Measurements from ENCODE around the gene IPP.
A peak's percentile ranks its signal among the peaks of the same experiment; 100 is the strongest.

Gene IPP

GRCh38 chr1:45750298-45751038 is at the start of gene IPP:
Gene IPP (minus strand): TSS chr1:45750653. CDS start chr1:45746411, 4,242 bp downstream.
- Histone ChIP-seq H3K9me3 (ENCODE audit: control insufficient read depth, insufficient read depth, low read length) (peaks cover 16% of the 10 kb centered on the region), H3K36me3 (ENCODE audit: insufficient read depth, low read length) (no peaks in the 10 kb centered on the region), H3K9ac (ENCODE audit: low read depth, low read length) (peak within 1 kb of the TSS; percentile 94), H3K4me1 (ENCODE audit: insufficient read depth, low read length) (no peaks in the 10 kb centered on the region)

- Histone ChIP-seq H3K9ac (ENCODE audit: low read depth, low read length) (no peak overlapping the region), H3K36me3 (ENCODE audit: insufficient read depth, low read length) (no peaks in the 10 kb centered on the region), H3K4me1 (ENCODE audit: insufficient read depth, low read length) (no peaks in the 10 kb centered on the region), H3K9me3 (ENCODE audit: control insufficient read depth, insufficient read depth, low read length) (no peaks in the 10 kb centered on the region)
These were observed 46.5 kb upstream of the IPP start for GRCh38 chr1:45796946-45797345.

GRCh38 chr1:45796381-45796780 is 45.9 kb upstream of the IPP start:
- no peaks in the 10 kb centered on the region for H3K9me3 ChIP-seq (ENCODE audit: control insufficient read depth, insufficient read depth, low read length)
- no peak overlapping the region for H3K9ac ChIP-seq (ENCODE audit: low read depth, low read length)
- H3K4me1 ChIP-seq (ENCODE audit: insufficient read depth, low read length): no peaks in the 10 kb centered on the region
- no peaks in the 10 kb centered on the region for H3K36me3 ChIP-seq (ENCODE audit: insufficient read depth, low read length)

GRCh38 chr1:45793942-45794604 is 43.6 kb upstream of the IPP start:
- Histone ChIP-seq H3K9ac (ENCODE audit: low read depth, low read length) (no peak overlapping the region), H3K36me3 (ENCODE audit: insufficient read depth, low read length) (no peaks in the 10 kb centered on the region), H3K4me1 (ENCODE audit: insufficient read depth, low read length) (no peaks in the 10 kb centered on the region), H3K9me3 (ENCODE audit: control insufficient read depth, insufficient read depth, low read length) (no peaks in the 10 kb centered on the region)

GRCh38 chr1:45792744-45793143 is 42.3 kb upstream of the IPP start:
- Histone ChIP-seq H3K36me3 (ENCODE audit: insufficient read depth, low read length) (no peaks in the 10 kb centered on the region), H3K9me3 (ENCODE audit: control insufficient read depth, insufficient read depth, low read length) (no peaks in the 10 kb centered on the region), H3K4me1 (ENCODE audit: insufficient read depth, low read length) (no peaks in the 10 kb centered on the region), H3K9ac (ENCODE audit: low read depth, low read length) (no peak overlapping the region)

- Histone ChIP-seq H3K9me3 (ENCODE audit: control insufficient read depth, insufficient read depth, low read length) (no peaks in the 10 kb centered on the region), H3K9ac (ENCODE audit: low read depth, low read length) (no peak overlapping the region), H3K4me1 (ENCODE audit: insufficient read depth, low read length) (no peaks in the 10 kb centered on the region), H3K36me3 (ENCODE audit: insufficient read depth, low read length) (no peaks in the 10 kb centered on the region)
These were observed 39.1 kb upstream of the IPP start for GRCh38 chr1:45789601-45790000.

GRCh38 chr1:45787905-45788304 is 37.5 kb upstream of the IPP start:
- Histone ChIP-seq H3K36me3 (ENCODE audit: insufficient read depth, low read length) (no peaks in the 10 kb centered on the region), H3K4me1 (ENCODE audit: insufficient read depth, low read length) (no peaks in the 10 kb centered on the region), H3K9me3 (ENCODE audit: control insufficient read depth, insufficient read depth, low read length) (no peaks in the 10 kb centered on the region), H3K9ac (ENCODE audit: low read depth, low read length) (no peak overlapping the region)

- Histone ChIP-seq H3K9ac (ENCODE audit: low read depth, low read length) (no peak overlapping the region), H3K4me1 (ENCODE audit: insufficient read depth, low read length) (no peaks in the 10 kb centered on the region), H3K9me3 (ENCODE audit: control insufficient read depth, insufficient read depth, low read length) (no peaks in the 10 kb centered on the region), H3K36me3 (ENCODE audit: insufficient read depth, low read length) (no peaks in the 10 kb centered on the region)
These were observed 35.1 kb upstream of the IPP start for GRCh38 chr1:45785583-45785982.

GRCh38 chr1:45775794-45776193 is 25.3 kb upstream of the IPP start:
- H3K4me1 ChIP-seq (ENCODE audit: insufficient read depth, low read length): no peaks in the 10 kb centered on the region
- H3K9ac ChIP-seq (ENCODE audit: low read depth, low read length): no peak overlapping the region
- H3K9me3 ChIP-seq (ENCODE audit: control insufficient read depth, insufficient read depth, low read length): no peaks in the 10 kb centered on the region
- no peaks in the 10 kb centered on the region for H3K36me3 ChIP-seq (ENCODE audit: insufficient read depth, low read length)

- Histone ChIP-seq H3K9me3 (ENCODE audit: control insufficient read depth, insufficient read depth, low read length) (no peaks in the 10 kb centered on the region), H3K36me3 (ENCODE audit: insufficient read depth, low read length) (no peaks in the 10 kb centered on the region)
These were observed 22.5 kb upstream of the IPP start for GRCh38 chr1:45772971-45773370.

GRCh38 chr1:45769261-45769932 is 18.9 kb upstream of the IPP start:
- Histone ChIP-seq H3K9ac (ENCODE audit: low read depth, low read length) (no peak overlapping the region), H3K36me3 (ENCODE audit: insufficient read depth, low read length) (no peaks in the 10 kb centered on the region), H3K4me1 (ENCODE audit: insufficient read depth, low read length) (no peaks in the 10 kb centered on the region), H3K9me3 (ENCODE audit: control insufficient read depth, insufficient read depth, low read length) (no peaks in the 10 kb centered on the region)

More at GRCh38 chr1:45772971-45773370, 22.5 kb upstream of the IPP start:
- Histone ChIP-seq H3K4me1 (ENCODE audit: insufficient read depth, low read length) (no peaks in the 10 kb centered on the region), H3K9ac (ENCODE audit: low read depth, low read length) (no peak overlapping the region)

- Histone ChIP-seq H3K4me1 (ENCODE audit: insufficient read depth, low read length) (no peaks in the 10 kb centered on the region), H3K36me3 (ENCODE audit: insufficient read depth, low read length) (no peaks in the 10 kb centered on the region), H3K9ac (ENCODE audit: low read depth, low read length) (no peak overlapping the region), H3K9me3 (ENCODE audit: control insufficient read depth, insufficient read depth, low read length) (no peaks in the 10 kb centered on the region)
These were observed 16.6 kb upstream of the IPP start for GRCh38 chr1:45767035-45767434.

GRCh38 chr1:45765999-45766792 is 15.7 kb upstream of the IPP start:
- no peaks in the 10 kb centered on the region for H3K9me3 ChIP-seq (ENCODE audit: control insufficient read depth, insufficient read depth, low read length)
- no peak overlapping the region for H3K9ac ChIP-seq (ENCODE audit: low read depth, low read length)
- H3K4me1 ChIP-seq (ENCODE audit: insufficient read depth, low read length): no peaks in the 10 kb centered on the region
- H3K36me3 ChIP-seq (ENCODE audit: insufficient read depth, low read length): no peaks in the 10 kb centered on the region

- no peak overlapping the region for H3K9ac ChIP-seq (ENCODE audit: low read depth, low read length)
- H3K36me3 ChIP-seq (ENCODE audit: insufficient read depth, low read length): no peaks in the 10 kb centered on the region
- no peaks in the 10 kb centered on the region for H3K9me3 ChIP-seq (ENCODE audit: control insufficient read depth, insufficient read depth, low read length)
- no peaks in the 10 kb centered on the region for H3K4me1 ChIP-seq (ENCODE audit: insufficient read depth, low read length)
These were observed 11.8 kb upstream of the IPP start for GRCh38 chr1:45762291-45762690.
